Lower lobe of right lung (tissue), 2 donors: ENCODE data around the gene RAB11FIP3. TPM values are rescaled to one million over a fixed set of nuclear protein-coding genes. Genes with fewer than 3 reads are reported as not detected.

ENCODE experiments used
- ATAC-seq, 2 donors: fragments of 200-7000 bp; cut with Tn5 transposase; one replicate each; pipeline ENCODE4 v1.9.1; 2020 to 2022; ENCODE audit warnings: mild to moderate bottlenecking in 2 of 2, moderate library complexity in 2 of 2
- DNase-seq: peaks from one replicate; pipeline ENCODE4 v3.0.0-alpha.2; 2020
- H3K27ac ChIP-seq: fragments of 200-600 bp; one replicate; pipeline ENCODE4 v1.8.0; 2022
- H3K27me3 ChIP-seq: fragments of 200-600 bp; one replicate; pipeline ENCODE4 v1.8.0; 2022; ENCODE audit warnings: low read depth
- H3K36me3 ChIP-seq: fragments of 200-600 bp; one replicate; pipeline ENCODE4 v1.8.0; 2022; ENCODE audit warnings: mild to moderate bottlenecking
- H3K4me1 ChIP-seq: fragments of 200-600 bp; one replicate; pipeline ENCODE4 v1.8.0; 2022
- H3K4me3 ChIP-seq: fragments of 200-600 bp; one replicate; pipeline ENCODE4 v1.8.0; 2022; ENCODE audit warnings: mild to moderate bottlenecking
- H3K9me3 ChIP-seq: fragments of 200-600 bp; one replicate; pipeline ENCODE4 v1.8.0; 2022
- CTCF ChIP-seq: fragments of 200-600 bp; IDR thresholded peaks from one replicate; pipeline ENCODE4 v1.8.0; 2022; ENCODE audit warnings: antibody characterized with exemption, mild to moderate bottlenecking
- intact Hi-C: fragments of 100-400 bp; cut with DNase I; formaldehyde crosslinking; loops from one replicate; pipeline ENCODE4 v1.11.0; 2022
- total RNA-seq: library from RNA; stranded (reverse); fragmentation: NEBNext Ultra II Directional; extraction: Animal tissue kit (Norgen Biotek cat#: 25700); gene quantifications from one replicate; pipeline ENCODE4 v1.2.1, GENCODE V29; 2021
- donor health status: DM: no; HTN: yes; CAD: no; lungs with severe emphysema.

Gene RAB11FIP3
- total RNA-seq, 1 donor from 2014 or later: 32.2 TPM

GRCh38 chr16:515939-516226 lies 90.4 kb downstream of the RAB11FIP3 start:
- intact Hi-C loops: no loop called here
- peak; percentile 37 for DNase-seq
- H3K4me3 ChIP-seq: no peak overlapping the region
- H3K9me3 ChIP-seq: no peaks in the 10 kb centered on the region
- TF ChIP-seq CTCF: no peak
- ATAC-seq: peak in 1 of 2 donors; percentile 18
- H3K27me3 ChIP-seq: no peaks in the 10 kb centered on the region
- H3K27ac ChIP-seq: no peak overlapping the region
- H3K36me3 ChIP-seq: peaks cover 56% of the 10 kb centered on the region
- H3K4me1 ChIP-seq: no peaks in the 10 kb centered on the region

- intact Hi-C loops: no loop called here
- H3K27me3 ChIP-seq: no peaks in the 10 kb centered on the region
- no peaks in the 10 kb centered on the region for H3K9me3 ChIP-seq
- no peak overlapping the region for H3K27ac ChIP-seq
- H3K36me3 ChIP-seq: peaks cover 58% of the 10 kb centered on the region
- no peak overlapping the region for H3K4me3 ChIP-seq
- H3K4me1 ChIP-seq: no peaks in the 10 kb centered on the region
- DNase-seq (peak; percentile 14), ATAC-seq (no peak)
- TF ChIP-seq CTCF: no peak
Observed at GRCh38 chr16:516301-516700, 90.9 kb downstream of the RAB11FIP3 start.

GRCh38 chr16:518858-519257 lies 93.4 kb downstream of the RAB11FIP3 start:
- TF ChIP-seq CTCF: no peak

GRCh38 chr16:519425-519824 lies 94.0 kb downstream of the RAB11FIP3 start:
- Histone ChIP-seq H3K27ac (no peak overlapping the region), H3K27me3 (no peaks in the 10 kb centered on the region), H3K4me3 (no peak overlapping the region), H3K9me3 (no peaks in the 10 kb centered on the region), H3K36me3 (peaks cover 55% of the 10 kb centered on the region), H3K4me1 (no peaks in the 10 kb centered on the region)
- ATAC-seq (no peak), DNase-seq (no peak)
- TF ChIP-seq CTCF: no peak
- intact Hi-C loops: no loop called here

More at GRCh38 chr16:518858-519257, 93.4 kb downstream of the RAB11FIP3 start:
- no peaks in the 10 kb centered on the region for H3K4me1 ChIP-seq
- no peaks in the 10 kb centered on the region for H3K9me3 ChIP-seq
- no peaks in the 10 kb centered on the region for H3K27me3 ChIP-seq
- H3K4me3 ChIP-seq: no peak overlapping the region
- intact Hi-C loops: no loop called here
- ATAC-seq (no peak), DNase-seq (peak; percentile 31)
- H3K36me3 ChIP-seq: peaks cover 55% of the 10 kb centered on the region
- H3K27ac ChIP-seq: no peak overlapping the region

- intact Hi-C loops: no loop called here
- ATAC-seq (no peak), DNase-seq (no peak)
- no peak for TF ChIP-seq CTCF
- no peaks in the 10 kb centered on the region for H3K9me3 ChIP-seq
- H3K27ac ChIP-seq: no peak overlapping the region
- H3K4me1 ChIP-seq: peaks cover 6% of the 10 kb centered on the region
- no peaks in the 10 kb centered on the region for H3K27me3 ChIP-seq
- peaks cover 49% of the 10 kb centered on the region for H3K36me3 ChIP-seq
- H3K4me3 ChIP-seq: no peak overlapping the region
Observed at GRCh38 chr16:519841-520687, 94.6 kb downstream of the RAB11FIP3 start.
